Activated CD8-positive, alpha-beta T cell treated with anti-CD3 and anti-CD28 coated beads for 36 hours (primary cell): ENCODE measurements around the gene MTG2. TPM values are rescaled to one million over a fixed set of nuclear protein-coding genes. Genes with fewer than 3 reads are reported as not detected.

Experiments
- ATAC-seq: fragments of 200-7000 bp; cut with Tn5 transposase; one replicate; pipeline ENCODE4 v1.10.0; 2021; ENCODE audit warnings: mild to moderate bottlenecking, moderate library complexity
- CTCF ChIA-PET: fragments of 350-600 bp; sonication (Branson Sonifier 250); formaldehyde crosslinking; loops from one replicate; lab custom pipeline; 2021; ENCODE audit warnings: antibody characterized with exemption; lab: Charles Lee
- POLR2A ChIA-PET: fragments of 350-600 bp; sonication (Branson Sonifier 250); formaldehyde crosslinking; loops from one replicate; lab custom pipeline; 2021; ENCODE audit warnings: antibody characterized with exemption; lab: Charles Lee
- DNase-seq: peaks from one replicate; pipeline ENCODE4 v3.0.0-alpha.2; 2020
- H3K27ac Mint-ChIP-seq: one replicate; pipeline ENCODE4 v1.8.0; 2021; ENCODE audit warnings: mild to moderate bottlenecking, mixed read lengths
- H3K27me3 Mint-ChIP-seq: one replicate; pipeline ENCODE4 v1.8.0; 2021; ENCODE audit warnings: mixed read lengths
- H3K36me3 Mint-ChIP-seq: one replicate; pipeline ENCODE4 v1.8.0; 2021; ENCODE audit warnings: low read depth, mixed read lengths
- H3K4me1 Mint-ChIP-seq: one replicate; pipeline ENCODE4 v1.8.0; 2021; ENCODE audit warnings: low read depth, mixed read lengths
- H3K4me3 Mint-ChIP-seq: one replicate; pipeline ENCODE4 v1.8.0; 2021; ENCODE audit warnings: mild to moderate bottlenecking, moderate library complexity, mixed read lengths
- H3K9me3 Mint-ChIP-seq: one replicate; pipeline ENCODE4 v1.8.0; 2021; ENCODE audit warnings: mixed read lengths
- intact Hi-C: fragments of 100-400 bp; cut with micrococcal nuclease; formaldehyde crosslinking; loops from one replicate; pipeline ENCODE4 v1.10.0; 2022
- total RNA-seq, 2 experiments: library from RNA; stranded (reverse); gene quantifications; one replicate each; pipeline ENCODE4 v1.2.3, GENCODE V29; 2021
- TF ChIP-seq, protein P1 (sequence below): fragments of 200-600 bp; IDR thresholded peaks from one replicate; pipeline ENCODE4 v1.8.0; 2022; ENCODE audit warnings: antibody characterized with exemption, mild to moderate bottlenecking

Gene MTG2
- total RNA-seq, 2 experiments from 2014 or later, result 36.5 to 40.5 TPM

DNA sequence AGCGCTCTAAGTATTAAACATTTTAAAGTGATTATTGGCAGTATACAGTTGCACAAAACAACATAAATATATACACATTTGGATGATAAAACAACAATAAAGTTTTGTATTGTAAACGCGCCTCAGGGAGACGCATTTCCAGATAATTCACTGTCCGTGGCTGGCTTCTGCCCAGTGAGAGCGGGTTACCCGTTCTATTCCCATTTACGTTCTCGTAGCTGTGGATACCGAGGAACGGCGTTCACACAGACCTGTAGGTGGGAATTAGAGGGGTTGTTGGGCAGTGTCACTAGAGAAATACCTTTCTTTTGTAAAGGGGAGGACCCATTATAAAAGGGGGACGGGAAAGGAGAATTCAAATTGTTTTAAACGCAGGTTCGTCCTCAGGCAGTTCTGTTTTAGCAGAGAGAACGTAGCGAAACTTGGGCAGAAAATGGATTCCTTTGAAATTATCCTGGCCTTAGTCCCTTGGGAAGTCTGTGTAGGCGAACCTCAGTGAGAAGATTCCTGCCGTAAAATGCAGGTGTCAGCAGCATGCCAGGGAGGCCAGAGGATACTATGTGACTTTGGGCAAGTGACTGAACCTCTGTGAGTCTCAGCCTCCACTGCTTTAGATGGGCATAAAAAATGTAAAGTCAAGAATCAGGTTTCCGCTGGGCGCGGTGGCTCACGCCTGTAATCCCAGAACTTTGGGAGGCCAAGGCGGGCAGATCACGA lies 756 bp downstream of the MTG2 start:
- H3K36me3 Mint-ChIP-seq, result peaks cover 9% of the 10 kb centered on the region
- DNase-seq (no peak), ATAC-seq (no peak)
- no peaks in the 10 kb centered on the region for H3K27me3 Mint-ChIP-seq
- TF ChIP-seq, protein P1, sequence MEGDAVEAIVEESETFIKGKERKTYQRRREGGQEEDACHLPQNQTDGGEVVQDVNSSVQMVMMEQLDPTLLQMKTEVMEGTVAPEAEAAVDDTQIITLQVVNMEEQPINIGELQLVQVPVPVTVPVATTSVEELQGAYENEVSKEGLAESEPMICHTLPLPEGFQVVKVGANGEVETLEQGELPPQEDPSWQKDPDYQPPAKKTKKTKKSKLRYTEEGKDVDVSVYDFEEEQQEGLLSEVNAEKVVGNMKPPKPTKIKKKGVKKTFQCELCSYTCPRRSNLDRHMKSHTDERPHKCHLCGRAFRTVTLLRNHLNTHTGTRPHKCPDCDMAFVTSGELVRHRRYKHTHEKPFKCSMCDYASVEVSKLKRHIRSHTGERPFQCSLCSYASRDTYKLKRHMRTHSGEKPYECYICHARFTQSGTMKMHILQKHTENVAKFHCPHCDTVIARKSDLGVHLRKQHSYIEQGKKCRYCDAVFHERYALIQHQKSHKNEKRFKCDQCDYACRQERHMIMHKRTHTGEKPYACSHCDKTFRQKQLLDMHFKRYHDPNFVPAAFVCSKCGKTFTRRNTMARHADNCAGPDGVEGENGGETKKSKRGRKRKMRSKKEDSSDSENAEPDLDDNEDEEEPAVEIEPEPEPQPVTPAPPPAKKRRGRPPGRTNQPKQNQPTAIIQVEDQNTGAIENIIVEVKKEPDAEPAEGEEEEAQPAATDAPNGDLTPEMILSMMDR, result no peak
- peaks cover 35% of the 10 kb centered on the region for H3K4me1 Mint-ChIP-seq
- peak overlapping the region; percentile 88 for H3K27ac Mint-ChIP-seq
- peak overlapping the region; percentile 88 for H3K4me3 Mint-ChIP-seq
- H3K9me3 Mint-ChIP-seq, result no peaks in the 10 kb centered on the region
- CTCF ChIA-PET, result no interaction called here
- intact Hi-C loops, result no loop called here
- POLR2A ChIA-PET, result interaction anchor here (1.0 to 1.4 kb wide), 4 partner anchors 33 to 148 kb away, joined by 3 read pairs; no protein-coding TSS in a partner anchor

DNA sequence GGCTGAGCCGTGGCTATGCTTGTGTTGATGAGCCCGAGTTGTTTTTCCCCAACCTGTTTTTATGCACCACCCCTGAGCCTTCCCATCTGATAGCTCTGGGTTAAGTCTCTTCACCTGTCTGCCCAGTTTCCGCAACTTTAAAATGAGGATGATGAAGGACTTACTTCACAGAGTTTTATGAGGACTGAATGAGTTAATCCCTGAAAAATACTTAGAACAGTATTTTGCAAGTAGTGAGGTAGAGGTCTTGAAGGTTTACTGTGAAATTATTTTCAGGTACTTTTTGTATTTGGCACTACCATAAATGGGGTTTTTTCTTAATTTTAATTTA lies 3.2 kb downstream of the MTG2 start:
- Mint-ChIP-seq H3K4me3 (no peak overlapping the region), H3K36me3 (peaks cover 6% of the 10 kb centered on the region), H3K27ac (no peak overlapping the region), H3K9me3 (no peaks in the 10 kb centered on the region), H3K4me1 (peaks cover 38% of the 10 kb centered on the region), H3K27me3 (no peaks in the 10 kb centered on the region)
- ChIA-PET POLR2A (no interaction called here), CTCF (no interaction called here)
- TF ChIP-seq, protein P1, result no peak
- ATAC-seq, result no peak
- intact Hi-C loops, result no loop called here
- DNase-seq, result no peak

DNA sequence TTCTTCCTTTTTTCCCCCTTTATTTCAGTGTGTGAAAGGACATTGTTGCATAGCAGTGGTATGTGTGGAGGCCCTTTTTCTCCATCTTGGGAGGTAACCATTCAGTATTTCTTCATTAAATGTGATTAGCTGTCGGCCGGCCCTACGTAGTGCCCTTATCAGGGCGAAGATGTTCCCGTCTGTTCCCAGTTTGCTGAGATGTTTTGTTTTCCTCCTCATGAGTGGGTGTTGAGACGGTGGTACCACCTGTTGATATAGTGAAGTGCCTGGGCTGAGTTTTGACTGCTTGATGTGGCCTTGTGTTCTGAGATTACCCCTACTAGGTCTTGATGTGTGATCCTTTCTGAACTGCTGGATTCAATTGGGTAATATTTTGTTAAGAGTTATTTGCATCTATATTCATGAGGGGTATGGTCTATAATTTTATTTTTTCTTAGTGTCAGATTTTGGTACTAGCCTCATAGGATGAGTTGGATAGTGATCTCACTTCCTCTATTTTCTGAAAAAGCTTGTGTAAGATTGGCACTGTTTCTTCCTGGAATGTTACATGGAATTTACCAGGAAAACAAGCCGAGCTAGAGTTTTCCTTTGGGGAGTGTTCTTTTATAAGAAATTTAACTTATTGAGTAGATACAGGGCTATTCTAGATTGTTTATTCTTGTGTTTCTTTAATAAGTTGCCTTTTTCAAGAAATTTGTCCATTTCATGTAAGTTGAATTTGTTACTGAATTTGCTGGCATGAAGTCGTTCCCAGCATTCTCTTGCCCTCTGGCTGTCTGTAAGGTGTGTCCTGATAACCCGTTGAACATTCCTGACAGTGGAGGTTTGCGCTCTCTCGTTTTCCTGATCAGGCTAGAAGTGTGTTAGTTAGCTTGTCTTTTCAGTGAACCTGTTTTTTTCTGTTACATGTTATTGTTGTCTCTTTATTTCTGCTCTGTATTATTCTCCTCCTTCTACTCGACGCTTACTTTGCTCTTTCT lies 4.3 kb downstream of the MTG2 start:
- Mint-ChIP-seq H3K27me3 (no peaks in the 10 kb centered on the region), H3K9me3 (no peaks in the 10 kb centered on the region), H3K4me3 (no peak overlapping the region), H3K36me3 (peaks cover 6% of the 10 kb centered on the region), H3K4me1 (peaks cover 34% of the 10 kb centered on the region), H3K27ac (peak overlapping the region; percentile 41)
- DNase-seq, result no peak
- intact Hi-C loops, result no loop called here
- TF ChIP-seq, protein P1, result no peak
- no peak for ATAC-seq
- POLR2A ChIA-PET, result no interaction called here
- CTCF ChIA-PET, result interaction anchor here (1.0 kb wide), 1 partner anchor 177 kb away, joined by 4 read pairs; no protein-coding TSS in a partner anchor

DNA sequence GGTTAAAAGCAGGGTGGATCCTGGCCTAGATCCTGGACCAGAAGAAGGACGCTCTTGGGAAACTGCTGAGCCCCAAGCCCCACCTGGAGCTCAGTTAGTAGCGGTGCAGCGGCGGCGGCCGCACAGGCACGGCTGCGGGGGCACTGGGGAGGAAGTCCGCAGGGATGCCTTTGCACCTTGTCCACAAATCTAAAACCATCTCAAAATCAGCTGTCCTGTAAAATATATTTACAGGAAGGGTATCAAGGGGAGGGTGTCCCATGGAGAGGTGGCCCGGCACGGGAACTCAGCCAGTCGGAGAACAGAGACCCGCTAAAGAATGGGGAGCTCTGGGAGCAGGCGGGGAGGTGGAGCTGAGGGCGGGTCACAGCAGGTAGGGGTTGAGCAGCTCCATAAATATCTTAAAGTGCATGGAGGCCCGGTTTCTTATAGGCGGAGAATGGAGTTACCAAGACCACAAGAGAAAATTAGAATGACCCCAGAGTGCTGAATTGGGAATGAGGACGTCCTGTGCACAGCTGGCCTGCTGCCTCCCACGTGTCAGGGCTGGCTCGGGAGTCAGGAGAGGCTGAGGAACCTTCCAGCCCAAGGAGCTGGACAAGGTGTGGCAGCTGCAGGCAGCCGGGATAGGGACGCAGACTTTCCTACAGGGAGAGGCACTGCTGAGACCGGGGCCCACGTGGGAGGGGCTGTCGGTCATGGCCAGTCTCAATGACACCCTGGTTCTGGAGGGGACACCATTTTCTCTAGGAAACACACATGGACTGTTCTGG lies 8.0 kb downstream of the MTG2 start:
- Mint-ChIP-seq H3K36me3 (peaks cover 8% of the 10 kb centered on the region), H3K9me3 (no peaks in the 10 kb centered on the region), H3K27ac (no peak overlapping the region), H3K4me1 (peaks cover 26% of the 10 kb centered on the region), H3K27me3 (no peaks in the 10 kb centered on the region), H3K4me3 (no peak overlapping the region)
- ChIA-PET CTCF (interaction anchor here (1.7 kb wide), 1 partner anchor 180 kb away, joined by 5 read pairs; no protein-coding TSS in a partner anchor), POLR2A (no interaction called here)
- TF ChIP-seq, protein P1, result no peak
- ATAC-seq (no peak), DNase-seq (no peak)
- intact Hi-C loops, result no loop called here
